GM19043 (cell line): ENCODE measurements around the gene CA11.
"Not testable (repeated sequence)": the region's sequence is repeated elsewhere in the genome, so short reads cannot be mapped to it uniquely, and the experiment has no call there.

Experiments
- ATAC-seq: cut with Tn5 transposase; IDR thresholded peaks from one replicate; pipeline ENCODE4 v1.9.1; 2021; ENCODE audit warnings: low read depth; ENCODE audit not compliant: unreplicated experiment

The CA11 gene

DNA sequence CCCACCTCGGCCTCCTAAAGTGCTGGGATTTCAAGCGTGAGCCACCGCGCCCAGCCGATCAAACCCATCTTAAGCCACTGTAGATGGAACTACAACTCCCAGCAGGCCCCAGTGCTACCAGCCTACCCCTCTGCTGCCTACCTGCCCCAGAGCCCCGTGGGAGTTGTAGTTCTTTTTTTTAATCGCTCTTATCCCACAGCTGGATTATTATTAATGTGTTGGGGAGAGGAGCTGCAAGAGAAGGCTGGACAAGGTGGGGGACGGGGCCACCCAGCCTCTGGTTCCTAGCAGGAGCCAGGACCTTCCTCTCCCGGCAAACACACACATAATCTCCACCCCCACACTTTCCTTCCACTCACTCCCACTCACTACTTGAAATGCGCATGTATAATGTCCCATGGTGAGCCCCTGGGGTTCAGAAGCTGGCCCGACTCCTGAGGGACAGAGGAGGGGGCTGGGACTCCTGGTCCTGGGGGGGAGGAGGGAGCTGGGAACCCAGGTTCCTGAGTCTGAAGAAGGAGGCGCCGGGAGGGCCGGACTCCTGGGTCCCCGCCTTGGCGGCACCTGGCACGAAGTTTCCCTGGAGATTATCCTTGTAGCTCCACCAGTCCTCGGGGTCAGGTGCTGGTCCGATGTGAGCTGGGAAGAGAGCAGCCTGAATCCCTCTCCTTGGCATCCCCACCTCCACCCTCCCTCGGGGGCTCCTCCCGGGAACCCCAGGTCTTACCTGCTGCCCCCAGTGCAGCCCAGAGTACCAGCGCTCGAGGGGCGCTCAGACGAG is 958 bp downstream of the CA11 start:
- ATAC-seq = no peak

DNA sequence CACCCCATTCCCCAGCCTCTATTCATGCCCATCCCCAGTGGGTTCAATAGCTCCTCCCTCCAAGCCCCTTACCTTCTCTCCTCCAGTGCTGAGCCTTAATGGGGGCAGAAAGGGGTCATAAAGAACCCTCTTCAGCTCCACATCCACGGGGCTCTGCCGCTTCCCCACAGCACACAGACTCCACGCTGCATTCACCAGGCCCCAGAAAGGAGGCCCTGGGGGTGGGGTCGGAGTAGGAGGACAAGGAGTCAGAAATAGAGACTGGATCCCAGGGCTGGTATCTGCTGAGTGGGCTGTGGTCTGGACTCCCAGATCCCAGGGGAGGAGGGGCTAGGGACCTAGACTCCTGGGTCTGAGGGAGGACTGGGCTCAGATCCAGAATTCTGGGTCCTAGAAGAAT is 1.6 kb downstream of the CA11 start:
- ATAC-seq = no peak

DNA sequence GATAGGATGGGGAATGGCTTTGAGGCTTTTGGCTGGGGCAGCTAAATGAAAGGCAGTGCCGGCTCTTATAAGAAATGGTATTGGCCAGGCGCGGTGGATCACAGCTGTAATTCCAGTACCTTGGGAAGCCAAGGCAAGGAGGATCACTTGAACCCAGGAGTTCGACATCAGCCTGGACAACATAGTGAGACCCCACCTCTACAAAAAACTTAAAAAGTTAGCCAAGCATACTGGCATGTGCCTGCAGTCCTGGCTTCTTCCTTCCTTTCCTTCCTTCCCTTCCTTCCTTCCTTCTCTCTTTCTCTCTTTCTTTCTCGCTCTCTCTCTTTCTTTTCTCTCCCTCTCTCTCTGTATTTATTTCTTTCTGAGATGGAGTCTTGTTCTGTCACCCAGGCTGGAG is 3.1 kb downstream of the CA11 start:
- ATAC-seq = no peak

DNA sequence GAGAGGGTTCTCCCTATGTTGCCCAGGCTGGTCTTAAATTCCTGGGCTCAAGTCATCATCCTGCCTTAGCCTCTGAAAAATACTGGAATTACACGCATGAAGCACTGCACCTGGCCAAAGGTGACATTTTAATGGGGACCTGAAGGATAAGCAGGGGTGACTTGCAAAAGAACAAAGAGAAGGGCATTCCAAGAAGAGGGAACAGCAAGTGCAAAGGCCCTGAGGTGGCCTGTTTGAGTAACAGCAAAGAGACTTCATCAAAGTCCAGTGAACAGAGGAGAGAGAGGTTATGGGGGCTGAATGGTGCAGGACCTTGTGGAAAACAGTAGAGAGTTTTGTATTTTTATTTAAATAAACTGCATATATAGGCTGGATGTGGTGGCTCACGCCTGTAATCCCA is 4.1 kb downstream of the CA11 start:
- no peak for ATAC-seq

DNA sequence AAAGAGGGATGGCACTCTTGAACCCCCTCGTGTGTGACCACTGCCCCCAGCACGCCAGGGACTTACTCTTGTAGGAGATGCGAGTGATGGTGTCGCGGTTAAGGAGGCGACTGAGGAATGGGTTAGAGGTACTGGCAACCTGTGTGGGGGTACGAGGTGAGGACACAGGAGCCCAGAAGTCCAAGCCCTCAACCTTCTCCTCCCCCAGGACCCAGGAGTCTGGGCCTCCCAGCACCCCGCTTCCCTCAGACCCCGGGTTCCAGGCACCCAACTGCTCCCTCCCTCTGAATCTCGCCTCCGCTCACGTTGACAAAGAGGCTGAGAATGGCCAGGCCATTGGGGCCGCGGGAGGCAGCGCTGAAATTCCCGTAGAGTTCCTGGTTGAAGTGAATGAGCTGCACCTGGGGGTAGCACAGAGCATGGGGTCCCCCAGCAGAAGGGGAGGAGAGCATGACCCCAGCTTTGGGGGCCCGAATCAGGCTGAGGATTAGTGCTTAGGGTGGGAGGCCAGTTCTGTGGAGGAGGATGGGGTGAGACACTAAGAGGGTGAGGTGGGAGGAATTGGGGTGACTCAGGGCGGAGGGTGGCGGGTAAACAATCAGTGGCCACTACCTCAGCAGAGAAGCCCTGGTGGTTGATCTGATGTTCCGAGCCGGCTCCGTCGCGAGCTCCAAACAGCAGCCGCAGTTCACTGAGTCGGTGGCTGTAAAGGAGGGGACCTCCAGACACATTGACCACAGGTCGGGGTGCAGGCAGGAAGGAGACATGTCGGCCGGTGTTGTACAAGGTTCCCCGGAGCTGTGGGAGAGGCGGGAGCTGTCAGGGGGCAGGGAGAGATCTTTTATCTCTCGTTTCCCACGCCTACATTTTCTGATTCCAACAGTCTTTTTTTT is 6.3 kb downstream of the CA11 start:
- no peak for ATAC-seq

DNA sequence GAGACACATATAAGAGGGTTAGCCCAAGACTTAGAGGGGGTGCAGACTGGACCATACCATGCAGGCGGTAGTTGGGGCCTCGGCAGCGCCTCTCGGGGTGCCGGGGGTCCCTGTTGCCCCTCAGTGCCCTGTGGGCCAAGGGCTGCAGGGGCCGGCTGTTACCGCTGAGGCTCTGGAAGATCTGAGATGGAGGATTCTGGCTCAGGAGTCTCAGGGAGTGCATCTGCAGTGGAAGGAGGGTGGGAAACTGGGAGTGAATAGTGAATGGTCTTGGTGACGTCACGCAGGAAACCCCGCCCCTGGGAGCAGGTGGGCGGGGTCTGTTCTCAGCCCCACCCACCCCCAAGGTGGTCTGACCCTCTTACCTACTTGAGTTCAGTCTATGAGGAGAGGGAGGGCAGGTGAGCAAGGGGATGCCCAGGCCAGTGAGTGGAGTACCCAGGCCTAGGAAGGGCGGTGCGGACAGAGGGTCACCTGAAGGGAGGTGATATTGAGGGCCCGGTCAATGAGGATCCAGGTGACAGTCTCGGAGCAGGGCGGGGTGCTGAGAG is 7.1 kb downstream of the CA11 start:
- ATAC-seq = no peak

DNA sequence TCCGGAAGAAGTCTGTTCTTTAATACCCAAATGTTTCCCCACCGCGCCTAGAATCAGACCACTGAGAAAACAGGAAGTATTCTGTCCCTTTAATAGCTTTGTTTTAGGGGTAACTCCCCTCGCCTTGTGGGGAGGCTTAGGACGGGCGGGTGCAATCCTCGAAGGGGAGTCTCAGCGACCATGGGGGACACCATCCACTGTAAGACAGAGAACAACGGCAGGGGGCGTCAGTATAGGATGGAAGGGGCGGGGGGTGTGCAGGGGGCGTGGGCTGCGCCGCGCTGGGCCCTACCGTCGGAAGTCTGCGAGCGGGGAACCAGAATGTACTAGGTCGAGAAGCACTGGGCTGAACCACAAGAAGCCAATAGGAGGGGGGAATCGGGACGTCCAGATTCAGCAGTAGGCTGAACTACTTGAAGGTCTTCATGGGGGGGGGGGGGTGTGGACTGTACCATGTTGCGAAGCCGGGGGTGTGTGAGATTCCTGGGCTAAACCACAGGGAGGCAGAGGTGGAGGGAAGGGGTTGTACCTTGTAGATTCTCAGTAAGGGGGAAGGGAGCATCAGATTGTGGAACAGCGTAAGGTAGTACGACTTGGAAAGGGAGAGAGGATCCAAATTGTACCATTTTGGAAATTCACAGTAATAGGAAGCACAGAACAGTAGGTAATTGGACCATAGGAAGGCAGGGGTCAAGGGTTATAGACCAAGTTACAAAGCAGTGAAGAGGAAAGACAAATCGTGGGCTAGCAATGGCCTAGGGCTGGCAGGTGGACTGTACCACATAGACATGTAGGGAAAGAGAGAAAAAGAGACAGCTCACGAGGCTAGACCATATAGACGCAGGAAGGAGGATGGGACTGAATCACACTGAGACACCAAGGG is 7.8 kb downstream of the CA11 start:
- ATAC-seq = peak; percentile 12

DNA sequence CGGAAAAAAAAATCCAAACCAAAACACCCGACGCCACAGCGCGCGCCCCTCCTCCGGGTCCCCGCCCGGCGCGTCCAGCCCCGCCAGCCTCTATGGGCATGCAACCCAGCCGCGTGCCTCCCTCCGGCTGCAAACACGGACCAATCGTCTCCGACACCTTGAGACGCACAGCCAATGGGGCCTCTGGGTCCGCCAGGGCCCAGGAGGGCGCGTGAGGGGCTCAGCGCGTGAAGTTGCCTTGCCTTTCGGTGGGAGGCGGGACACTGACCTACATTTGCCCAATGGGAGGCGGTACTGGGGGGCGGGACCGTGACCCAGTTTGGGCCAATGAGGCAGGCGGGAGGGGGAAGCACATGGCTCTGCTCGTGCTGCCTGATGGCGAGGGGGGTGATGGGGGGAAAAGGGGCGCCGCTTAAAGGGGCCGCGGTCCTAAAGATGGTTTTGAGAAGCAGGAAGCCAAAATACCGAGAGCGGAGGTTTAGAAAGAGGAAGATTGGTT is 8.5 kb downstream of the CA11 start:
- peak; percentile 66 for ATAC-seq

DNA sequence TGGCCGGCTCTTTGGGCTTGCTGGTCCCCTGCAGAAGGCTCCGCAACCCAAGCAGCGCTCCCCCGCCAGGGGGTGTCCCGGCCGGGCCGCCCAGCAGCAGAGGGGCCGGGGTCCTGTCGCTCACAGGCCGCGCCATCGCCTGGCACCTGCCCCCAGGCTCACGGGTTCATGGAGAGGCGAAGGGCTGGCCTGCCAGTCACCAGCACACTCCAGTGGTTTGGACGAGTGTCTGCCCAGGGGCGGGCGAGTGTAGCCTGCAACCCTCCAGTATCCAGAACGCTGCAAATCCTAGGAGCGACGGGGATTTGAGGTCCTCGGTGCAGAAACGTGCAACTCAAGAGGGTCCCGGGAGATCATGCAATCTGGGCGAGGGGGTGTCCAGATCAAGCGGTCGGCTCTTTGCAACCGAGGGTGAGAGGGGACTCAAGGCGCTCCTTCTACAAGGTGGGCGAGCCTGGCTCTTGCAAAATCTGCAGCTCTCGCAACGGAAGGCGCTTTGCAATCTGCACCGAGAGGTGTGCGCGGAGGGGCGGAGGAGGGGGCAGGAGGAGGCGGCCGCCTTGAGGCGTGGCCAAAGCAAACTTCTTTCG is 9.0 kb downstream of the CA11 start, which contains the start of gene DBP:
TSS of gene DBP (minus strand) at position 521 of the 590 bp plus-strand sequence. CDS start at position 136, 385 bp downstream.
- no peak for ATAC-seq

DNA sequence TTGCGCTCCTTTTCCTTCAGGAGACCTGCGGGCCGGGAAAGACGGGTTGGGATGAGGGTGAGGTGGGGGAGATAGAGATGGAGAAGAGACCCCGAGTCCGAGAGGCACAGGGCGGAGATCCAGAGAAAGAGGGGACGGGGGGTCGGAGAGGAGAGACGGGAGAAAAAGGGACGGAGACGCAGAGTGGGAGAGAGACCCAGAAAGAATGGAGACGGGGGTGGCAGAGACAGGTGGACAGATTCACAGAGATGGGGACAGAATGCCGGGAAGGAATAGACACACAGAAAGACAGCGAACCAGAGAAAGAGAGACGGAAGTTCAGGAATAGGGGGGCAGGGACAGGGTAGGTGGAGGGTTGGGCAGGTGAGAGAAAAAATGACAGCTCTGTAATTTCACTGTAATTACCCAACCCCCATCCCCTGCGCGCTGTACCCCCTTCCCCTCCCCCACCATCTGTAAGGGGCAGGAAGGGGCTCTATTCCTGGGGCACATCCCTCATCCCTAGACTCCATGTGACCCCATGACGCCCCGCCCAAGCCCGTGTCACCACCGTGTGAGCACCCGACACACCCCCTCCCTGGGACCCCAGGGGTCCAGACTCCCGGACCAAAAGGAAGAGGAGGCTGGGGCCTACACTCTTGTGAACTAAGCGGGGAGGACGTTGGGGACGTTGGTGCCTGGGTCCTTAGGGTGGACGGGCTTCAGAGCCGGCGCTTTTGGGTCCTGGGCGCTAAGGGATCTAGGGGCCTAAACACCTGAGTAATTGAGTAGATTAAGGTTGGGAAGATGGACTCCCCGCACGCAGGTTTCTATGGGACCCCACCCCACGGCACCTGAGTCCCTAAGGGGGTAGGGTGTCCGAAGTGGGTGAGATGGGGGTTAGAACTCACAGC is 9.8 kb downstream of the CA11 start:
- no peak for ATAC-seq

DNA sequence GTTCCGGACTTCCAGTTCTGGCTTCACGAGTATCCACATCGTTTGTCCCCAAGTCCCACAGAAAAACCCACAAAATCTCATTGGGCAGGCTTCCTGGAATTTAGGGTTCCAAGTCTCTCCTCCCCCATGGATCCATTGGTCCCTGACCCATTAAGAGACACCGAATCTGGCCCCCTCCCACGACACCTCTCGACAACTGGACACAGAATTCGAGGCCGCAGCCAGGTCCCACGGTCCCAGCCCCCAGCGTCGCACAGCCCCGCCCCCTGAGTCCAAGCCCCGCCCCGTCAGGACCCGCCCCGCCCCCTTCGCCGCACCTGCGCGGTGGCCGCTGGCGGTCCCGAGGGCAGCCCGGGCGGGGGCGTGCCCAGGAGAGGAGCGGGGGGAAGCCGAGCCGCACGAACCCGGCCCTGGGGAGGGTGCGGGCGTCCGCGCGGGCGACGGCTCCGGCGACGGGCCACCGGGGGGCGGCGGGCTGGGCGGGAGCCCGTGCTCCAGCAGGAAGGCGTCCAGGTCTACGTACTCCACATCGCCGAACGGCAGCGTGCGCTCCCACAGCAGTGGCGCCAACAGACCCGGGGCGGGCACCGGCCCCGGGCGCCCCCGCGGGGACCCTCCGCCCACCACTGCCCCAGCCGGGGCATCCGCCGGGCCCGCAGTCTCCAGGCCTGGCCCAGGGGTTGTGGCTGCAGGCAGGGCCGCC is 10.6 kb downstream of the CA11 start:
- no peak for ATAC-seq

DNA sequence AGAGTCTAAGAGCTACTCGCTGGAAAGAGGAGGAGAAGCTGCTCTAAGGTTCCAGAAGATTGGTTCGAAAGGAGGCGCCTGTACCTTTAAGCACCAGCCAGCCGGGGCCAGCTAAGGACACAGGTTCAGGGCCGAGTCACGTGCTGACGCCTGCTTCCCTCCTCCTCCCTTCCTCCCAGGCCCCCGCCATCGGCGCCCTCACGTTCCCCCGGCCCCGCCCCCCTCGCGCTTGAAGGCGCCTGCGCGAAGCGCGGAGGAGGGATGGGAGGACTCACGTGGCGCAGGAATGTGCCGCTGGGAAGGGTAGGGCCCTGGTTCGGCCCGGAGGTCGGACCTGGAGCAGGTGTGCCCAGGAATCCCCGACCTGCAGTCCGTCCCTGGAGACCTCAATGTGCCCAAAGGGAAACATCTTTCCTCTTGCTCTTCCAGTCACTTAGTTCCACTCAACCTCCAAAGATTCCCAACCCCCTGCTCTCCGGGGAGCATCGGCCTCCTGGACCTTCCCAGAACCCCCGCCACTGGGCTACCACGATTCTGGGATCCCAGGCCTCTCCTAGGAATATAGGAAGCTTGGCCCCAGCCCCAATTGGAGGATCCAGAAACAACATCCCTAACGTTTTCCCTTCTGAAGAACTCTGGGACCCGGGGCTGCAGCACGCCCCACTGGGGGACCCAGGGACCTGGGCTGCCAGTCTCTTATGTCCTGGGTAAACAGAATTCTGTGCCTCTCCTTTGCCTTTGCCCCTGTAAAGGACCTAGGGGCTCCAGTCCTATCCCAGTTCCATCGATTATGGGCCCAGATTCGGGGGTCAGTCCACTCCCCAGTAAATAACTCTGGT is 11.3 kb downstream of the CA11 start:
- no peak for ATAC-seq

DNA sequence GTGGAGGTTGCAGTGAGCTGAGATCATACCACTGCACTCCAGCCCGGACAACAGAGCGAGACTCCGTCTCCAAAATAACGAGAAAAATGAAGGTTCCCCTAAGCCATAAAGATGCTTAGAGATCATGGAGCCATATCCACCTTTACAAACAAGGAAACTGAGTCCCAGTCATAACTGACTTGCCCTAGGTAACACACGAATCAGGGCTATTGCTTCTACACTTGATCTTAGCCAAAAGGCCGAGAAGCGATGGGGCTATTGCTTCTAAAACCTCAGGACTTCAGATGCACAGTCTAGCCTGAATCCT is 12.0 kb downstream of the CA11 start:
- ATAC-seq = no peak

DNA sequence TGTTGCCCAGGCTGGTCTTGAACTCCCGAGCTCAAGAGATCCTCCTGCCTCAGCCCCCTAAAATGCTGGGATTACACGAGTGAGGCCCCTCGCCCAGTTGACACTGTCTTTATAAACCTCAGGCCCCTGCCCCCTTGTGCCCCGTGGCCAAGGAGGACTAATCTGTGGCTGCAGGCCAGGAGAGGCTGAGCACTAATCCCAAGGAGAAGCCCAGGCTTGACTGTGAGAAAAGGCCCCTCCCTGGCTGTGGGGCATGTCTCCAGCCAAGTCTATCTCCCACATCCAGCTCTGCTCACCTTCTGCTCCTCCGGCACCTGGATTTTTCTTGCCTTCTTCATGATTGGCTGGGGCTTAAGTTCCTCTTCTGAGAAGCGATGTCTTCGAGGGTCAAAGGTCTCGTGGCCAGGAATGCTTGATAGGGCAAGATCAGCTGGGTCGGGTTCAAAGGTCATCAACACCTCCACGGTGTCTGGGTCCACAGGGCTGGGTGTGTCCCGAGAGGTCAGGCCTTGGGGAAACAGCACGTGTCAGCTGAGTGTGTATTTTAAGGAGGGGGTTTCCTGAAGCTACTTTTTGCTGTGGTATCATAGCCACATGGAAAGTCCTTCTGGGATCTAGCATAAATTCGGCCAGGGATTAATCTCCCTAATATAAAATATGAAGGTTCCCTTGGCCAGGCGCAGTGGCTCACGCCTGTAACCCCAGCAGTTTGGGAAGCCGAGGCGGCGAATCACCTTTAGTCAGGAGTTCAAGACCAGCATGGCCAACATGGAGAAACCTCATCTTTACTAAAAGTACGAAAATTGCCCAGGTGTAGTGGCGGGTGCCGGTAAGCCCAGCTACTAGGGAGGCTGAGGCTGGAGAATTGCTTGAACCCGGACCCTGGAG is 12.6 kb downstream of the CA11 start:
- ATAC-seq = no peak

DNA sequence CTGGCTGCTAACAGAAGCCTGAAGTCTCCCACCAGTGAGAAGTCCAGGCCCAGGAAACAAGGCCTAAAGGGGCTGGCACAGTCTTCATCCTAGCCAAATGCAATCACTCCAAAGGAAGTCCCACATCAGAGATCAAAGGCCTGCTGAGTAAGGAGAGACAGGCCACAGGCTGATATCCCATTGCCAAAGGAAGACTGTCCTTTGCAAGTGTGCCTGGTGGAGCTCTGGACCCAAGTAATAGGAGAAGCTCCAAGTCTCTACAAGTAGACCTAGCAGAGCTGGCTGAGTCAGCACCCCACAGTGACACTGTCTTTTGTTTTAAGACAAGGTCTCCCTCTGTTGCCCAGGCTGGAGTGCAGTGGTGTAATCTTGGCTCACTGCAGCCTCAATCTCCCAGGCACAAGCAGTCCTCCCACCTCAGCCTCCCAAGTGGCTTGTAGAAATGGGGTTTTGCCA is 13.3 kb downstream of the CA11 start:
- ATAC-seq = no peak

DNA sequence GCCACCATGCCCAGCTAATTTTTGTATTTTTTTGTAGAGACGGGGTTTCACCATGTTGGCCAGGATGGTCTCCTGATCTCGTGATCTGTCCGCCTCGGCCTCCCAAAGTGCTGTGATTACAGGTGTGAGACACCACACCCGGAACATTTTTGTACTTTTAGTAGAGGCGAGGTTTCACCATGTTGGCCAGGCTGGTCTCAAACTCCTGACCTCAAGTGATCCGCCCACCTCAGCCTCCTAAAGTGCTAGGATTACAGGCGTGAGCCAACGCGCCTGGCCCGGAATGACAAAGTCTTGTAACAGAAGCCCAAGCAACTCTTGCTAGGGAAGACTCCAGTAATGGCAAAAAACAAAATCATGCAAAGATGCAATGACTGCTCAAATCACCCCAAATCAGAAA is 13.7 kb downstream of the CA11 start:
- ATAC-seq = not testable (repeated sequence)

DNA sequence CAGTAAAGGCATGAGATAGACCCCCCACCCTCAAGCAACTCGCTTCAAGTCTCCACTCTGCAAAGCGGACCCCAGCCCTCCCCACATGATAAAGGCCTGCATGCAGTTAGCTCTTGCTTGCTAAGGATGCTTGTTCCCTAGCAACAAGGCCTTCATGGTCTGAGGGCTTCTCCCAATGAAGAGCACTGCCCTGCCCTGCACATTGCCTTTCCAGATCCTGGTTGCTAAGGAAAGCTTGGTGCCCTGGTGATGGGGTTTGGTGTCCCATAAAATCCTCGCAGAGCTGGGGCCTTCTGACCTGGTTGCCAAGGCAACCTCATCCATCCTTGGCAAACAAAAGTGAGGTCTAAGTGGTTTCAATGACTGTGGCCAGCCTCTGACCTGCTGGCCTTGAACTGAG is 14.8 kb downstream of the CA11 start:
- ATAC-seq = no peak
